Upper lobe of right lung (tissue), 1 donor: ENCODE results near the gene EPHA1. TPM values are rescaled to one million over a fixed set of nuclear protein-coding genes. Genes with fewer than 3 reads are reported as not detected.

ENCODE experiments used
- ATAC-seq: fragments of 200-7000 bp; cut with Tn5 transposase; one replicate; pipeline ENCODE4 v1.9.1; 2020; ENCODE audit warnings: mild to moderate bottlenecking, moderate library complexity
- DNase-seq: peaks from one replicate; pipeline ENCODE4 v3.0.0-alpha.2; 2020
- H3K27ac ChIP-seq: fragments of 200-600 bp; one replicate; pipeline ENCODE4 v1.8.0; 2022
- H3K27me3 ChIP-seq: fragments of 200-600 bp; one replicate; pipeline ENCODE4 v1.8.0; 2022; ENCODE audit warnings: mild to moderate bottlenecking
- H3K36me3 ChIP-seq: fragments of 200-600 bp; one replicate; pipeline ENCODE4 v1.8.0; 2022
- H3K4me1 ChIP-seq: fragments of 200-600 bp; one replicate; pipeline ENCODE4 v1.8.0; 2022
- H3K4me3 ChIP-seq: fragments of 200-600 bp; one replicate; pipeline ENCODE4 v1.8.0; 2022; ENCODE audit warnings: mild to moderate bottlenecking
- H3K9me3 ChIP-seq: fragments of 200-600 bp; one replicate; pipeline ENCODE4 v1.8.0; 2022
- CTCF ChIP-seq: fragments of 200-600 bp; IDR thresholded peaks from one replicate; pipeline ENCODE4 v1.8.0; 2022; ENCODE audit warnings: antibody characterized with exemption
- intact Hi-C: fragments of 100-400 bp; cut with DNase I; formaldehyde crosslinking; loops from one replicate; pipeline ENCODE4 v1.11.0; 2022
- total RNA-seq: library from RNA; stranded (reverse); fragmentation: NEBNext Ultra II Directional; extraction: Animal tissue kit (Norgen Biotek cat#: 25700); gene quantifications from one replicate; pipeline ENCODE4 v1.2.1, GENCODE V29; 2021
- donor health status: DM: no; HTN: yes; CAD: no; lungs with severe emphysema.

EPHA1 gene
- total RNA-seq, 1 donor from 2014 or later = 13.9 TPM

GRCh38 chr7:143379611-143380259 lies 28.9 kb downstream of the EPHA1 start:
- H3K4me1 ChIP-seq = peaks cover 59% of the 10 kb centered on the region
- no peak for ATAC-seq

GRCh38 chr7:143376396-143376795 lies 32.3 kb downstream of the EPHA1 start:
- no peaks in the 10 kb centered on the region for H3K9me3 ChIP-seq
- no peaks in the 10 kb centered on the region for H3K36me3 ChIP-seq
- ATAC-seq (peak; percentile 0), DNase-seq (peak; percentile 63)
- no peak overlapping the region for H3K4me3 ChIP-seq
- no peaks in the 10 kb centered on the region for H3K27me3 ChIP-seq
- intact Hi-C loops = no loop called here
- TF ChIP-seq CTCF = no peak
- peaks cover 34% of the 10 kb centered on the region for H3K4me1 ChIP-seq
- H3K27ac ChIP-seq = peak overlapping the region; percentile 74

More at GRCh38 chr7:143379611-143380259, 28.9 kb downstream of the EPHA1 start:
- peaks cover 17% of the 10 kb centered on the region for H3K36me3 ChIP-seq
- H3K9me3 ChIP-seq = no peaks in the 10 kb centered on the region
- peak overlapping the region; percentile 98 for H3K4me3 ChIP-seq
- no peak for TF ChIP-seq CTCF
- DNase-seq = no peak
- H3K27ac ChIP-seq = peak overlapping the region; percentile 99
- H3K27me3 ChIP-seq = no peaks in the 10 kb centered on the region
- intact Hi-C loops = no loop called here

- H3K9me3 ChIP-seq = no peaks in the 10 kb centered on the region
- no peak overlapping the region for H3K4me3 ChIP-seq
- H3K36me3 ChIP-seq = no peaks in the 10 kb centered on the region
- no peak for TF ChIP-seq CTCF
- peaks cover 34% of the 10 kb centered on the region for H3K4me1 ChIP-seq
- no peak for DNase-seq
- intact Hi-C loops = no loop called here
- ATAC-seq = peak; percentile 71
- peak overlapping the region; percentile 74 for H3K27ac ChIP-seq
- no peaks in the 10 kb centered on the region for H3K27me3 ChIP-seq
Measured at GRCh38 chr7:143375298-143376034, 33.2 kb downstream of the EPHA1 start.

GRCh38 chr7:143374561-143374960 lies 34.1 kb downstream of the EPHA1 start:
- H3K36me3 ChIP-seq = no peaks in the 10 kb centered on the region
- no peak overlapping the region for H3K4me3 ChIP-seq
- peak overlapping the region; percentile 48 for H3K27ac ChIP-seq
- ATAC-seq (peak; percentile 40), DNase-seq (no peak)
- intact Hi-C loops = no loop called here
- H3K4me1 ChIP-seq = peaks cover 29% of the 10 kb centered on the region
- H3K9me3 ChIP-seq = no peaks in the 10 kb centered on the region
- no peaks in the 10 kb centered on the region for H3K27me3 ChIP-seq
- no peak for TF ChIP-seq CTCF

- H3K36me3 ChIP-seq = no peaks in the 10 kb centered on the region
- TF ChIP-seq CTCF = no peak
- intact Hi-C loops = no loop called here
- H3K27ac ChIP-seq = no peak overlapping the region
- ATAC-seq = no peak
- H3K4me1 ChIP-seq = peaks cover 19% of the 10 kb centered on the region
- no peak overlapping the region for H3K4me3 ChIP-seq
- no peaks in the 10 kb centered on the region for H3K27me3 ChIP-seq
- no peak for DNase-seq
- H3K9me3 ChIP-seq = no peaks in the 10 kb centered on the region
Measured at GRCh38 chr7:143373255-143373794, 35.3 kb downstream of the EPHA1 start.
